ENCODE data around the gene SPOCD1. TPM values are rescaled to one million over a fixed set of nuclear protein-coding genes. Genes with fewer than 3 reads are reported as not detected.

SPOCD1 gene
- total and polyA plus RNA-seq, 8 donors, result 0.06 to 0.69 (median 0.16) TPM; not detected in 4

GRCh38 chr1:31780632-31781031 is 35.2 kb downstream of the SPOCD1 start:
- DNase-seq, result peak in 2 of 6 donors; percentile 5 to 7
- H3K36me3 ChIP-seq, result no peaks in the 10 kb centered on the region
- H3K27me3 ChIP-seq, result no peaks in the 10 kb centered on the region
- no peaks in the 10 kb centered on the region for H3K9me3 ChIP-seq
- no peak overlapping the region for H3K4me3 ChIP-seq
- TF ChIP-seq CTCF (IDR thresholded peaks at IDR 0.05), result no peak
- no peaks in the 10 kb centered on the region for H3K4me1 ChIP-seq
- H3K27ac ChIP-seq, result no peak overlapping the region
- intact Hi-C loops (cut with DNase I), result no loop called here
- FAIRE-seq, result no peak
- no peak for ATAC-seq
- 73 to 86% methylated on average over 2 of the region's 2 CpGs for WGBS, 2 donors

- H3K9me3 ChIP-seq, result no peaks in the 10 kb centered on the region
- ATAC-seq (no peak), FAIRE-seq (no peak), DNase-seq (peak in 1 of 6 donors; percentile 9)
- H3K27ac ChIP-seq, result no peak overlapping the region
- peaks cover 0 to 6% (median 0%) of the 10 kb centered on the region in 4 donors for H3K27me3 ChIP-seq
- no peaks in the 10 kb centered on the region for H3K4me1 ChIP-seq
- intact Hi-C loops (cut with DNase I), result no loop called here
- H3K4me3 ChIP-seq, result no peak overlapping the region
- H3K36me3 ChIP-seq, result no peaks in the 10 kb centered on the region
- 81 to 83% methylated on average over 9 of the region's 9 CpGs for WGBS, 2 donors
- TF ChIP-seq CTCF (IDR thresholded peaks at IDR 0.05), result no peak
Measured at GRCh38 chr1:31779687-31780086, 36.1 kb downstream of the SPOCD1 start.

GRCh38 chr1:31778763-31779488 is 36.9 kb downstream of the SPOCD1 start:
- ATAC-seq (no peak), DNase-seq (peak in 1 of 6 donors; percentile 21), FAIRE-seq (no peak)
- 79 to 84% methylated on average over 11 of the region's 11 CpGs for WGBS, 2 donors
- no peaks in the 10 kb centered on the region for H3K36me3 ChIP-seq
- no peaks in the 10 kb centered on the region for H3K9me3 ChIP-seq
- intact Hi-C loops (cut with DNase I), result no loop called here
- no peak overlapping the region for H3K4me3 ChIP-seq
- peaks cover 0 to 14% (median under 1%) of the 10 kb centered on the region in 4 donors for H3K27me3 ChIP-seq
- TF ChIP-seq CTCF (IDR thresholded peaks at IDR 0.05), result no peak
- no peak overlapping the region for H3K27ac ChIP-seq
- no peaks in the 10 kb centered on the region for H3K4me1 ChIP-seq

- intact Hi-C loops (cut with DNase I), result no loop called here
Measured at GRCh38 chr1:31776516-31776915, 39.3 kb downstream of the SPOCD1 start.

More at GRCh38 chr1:31776516-31776915, 39.3 kb downstream of the SPOCD1 start:
- no peaks in the 10 kb centered on the region for H3K9me3 ChIP-seq
- no peak overlapping the region for H3K4me3 ChIP-seq
- FAIRE-seq, result no peak
- no peak overlapping the region for H3K27ac ChIP-seq
- peaks cover 0 to 7% (median 6%) of the 10 kb centered on the region in 3 donors for H3K4me1 ChIP-seq
- no peak for ATAC-seq
- peaks cover 0 to 24% (median 2%) of the 10 kb centered on the region in 4 donors for H3K27me3 ChIP-seq
- TF ChIP-seq CTCF (IDR thresholded peaks at IDR 0.05), result no peak
- 59 to 70% methylated on average over 3 of the region's 3 CpGs for WGBS, 2 donors
- peak in 1 of 6 donors; percentile 10 for DNase-seq
- no peaks in the 10 kb centered on the region for H3K36me3 ChIP-seq

Data from pancreas (tissue), 10 donors.